Keratinocyte (primary cell): Measurements from ENCODE around the gene RBMS3. TPM values are rescaled to one million over a fixed set of nuclear protein-coding genes. Genes with fewer than 3 reads are reported as not detected.

Source experiments
- DNase-seq: peaks from one replicate; pipeline ENCODE4 v3.0.0-alpha.2; 2011; ENCODE audit warnings: low read depth, missing footprints, low spot score
- FAIRE-seq: peaks from 2 replicates; lab custom pipeline; 2011; peaks lifted over from hg19 to GRCh38; lab: Jason Lieb, UNC
- H2AFZ ChIP-seq: 2 replicates; pipeline ENCODE4 v1.6.0; 2012; ENCODE audit warnings: low read length, control low read depth, inconsistent platforms; ENCODE audit not compliant: control insufficient read depth
- H3K27ac ChIP-seq: 2 replicates; pipeline ENCODE4 v1.5.1; 2011; ENCODE audit warnings: low read length; ENCODE audit not compliant: control insufficient read depth, insufficient read depth
- H3K27me3 ChIP-seq: 3 replicates; pipeline ENCODE4 v1.6.0; 2011; ENCODE audit warnings: low read length; ENCODE audit not compliant: control insufficient read depth, insufficient read depth; ENCODE audit errors: extremely low read depth
- H3K36me3 ChIP-seq, 2 experiments: 2 replicates in 1 of 2; 3 replicates in 1 of 2; pipeline ENCODE4 v1.5.1; 2011; ENCODE audit warnings: low read length in 2 of 2, mild to moderate bottlenecking in 1 of 2; ENCODE audit not compliant: control insufficient read depth in 2 of 2, insufficient read depth in 2 of 2; ENCODE audit errors: extremely low read depth in 1 of 2
- H3K4me1 ChIP-seq: 3 replicates; pipeline ENCODE4 v1.5.1; 2011; ENCODE audit warnings: low read length; ENCODE audit not compliant: control insufficient read depth, insufficient read depth; ENCODE audit errors: extremely low read depth
- H3K4me2 ChIP-seq: 3 replicates; pipeline ENCODE4 v1.6.0; 2011; ENCODE audit warnings: low read depth, low read length; ENCODE audit not compliant: control insufficient read depth, insufficient read depth; ENCODE audit errors: extremely low read depth
- H3K4me3 ChIP-seq, 3 experiments: fragments of 200-600 bp in 1 of 3; sonication (generic) in 1 of 3; 2 replicates in 2 of 3; 3 replicates in 1 of 3; pipeline ENCODE4 v1.5.1; 2011 to 2016; ENCODE audit warnings: low read length in 3 of 3, mild to moderate bottlenecking in 3 of 3, control low read depth in 2 of 3, inconsistent platforms in 1 of 3, low read depth in 1 of 3, mixed read lengths in 1 of 3, mixed run types in 1 of 3, moderate library complexity in 1 of 3; ENCODE audit not compliant: control insufficient read depth in 2 of 3, insufficient read depth in 2 of 3; ENCODE audit errors: extremely low read depth in 1 of 3
- H3K79me2 ChIP-seq: 2 replicates; pipeline ENCODE4 v1.6.0; 2012; ENCODE audit warnings: low read length; ENCODE audit not compliant: control insufficient read depth, insufficient read depth
- H3K9ac ChIP-seq: 3 replicates; pipeline ENCODE4 v1.6.0; 2011; ENCODE audit warnings: low read length; ENCODE audit not compliant: control insufficient read depth, insufficient read depth; ENCODE audit errors: extremely low read depth
- H3K9me1 ChIP-seq: 3 replicates; pipeline ENCODE4 v1.6.0; 2011; ENCODE audit warnings: low read length; ENCODE audit not compliant: control insufficient read depth, insufficient read depth; ENCODE audit errors: extremely low read depth
- H3K9me3 ChIP-seq: 2 replicates; pipeline ENCODE4 v1.5.1; 2012; ENCODE audit warnings: low read depth, low read length; ENCODE audit not compliant: control insufficient read depth
- H4K20me1 ChIP-seq: 3 replicates; pipeline ENCODE4 v1.6.0; 2011; ENCODE audit warnings: low read length; ENCODE audit not compliant: control insufficient read depth, insufficient read depth; ENCODE audit errors: extremely low read depth
- CTCF ChIP-seq, 3 experiments: IDR thresholded peaks in 1 of 3; conservative IDR thresholded peaks in 1 of 3; optimal IDR thresholded peaks in 1 of 3; 2 replicates in 2 of 3; 3 replicates in 1 of 3; pipeline versions ENCODE3 to v1.5.1; 2011; ENCODE audit warnings: low read length in 3 of 3, mild to moderate bottlenecking in 3 of 3, moderate library complexity in 2 of 3, control low read depth in 1 of 3, inconsistent platforms in 1 of 3; ENCODE audit not compliant: insufficient read depth in 2 of 3; ENCODE audit errors: extremely low read depth in 1 of 3
- EZH2 ChIP-seq: IDR thresholded peaks from one replicate; pipeline ENCODE4 v1.6.1; 2012; ENCODE audit warnings: inconsistent platforms, mild to moderate bottlenecking, low read length, moderate library complexity
- dilution Hi-C: fragments of 300-500 bp; cut with MboI; formaldehyde crosslinking; loops from one replicate; pipeline ENCODE4 v1.7.0; 2020; ENCODE audit warnings: low sequenced_read_pairs; ENCODE audit not compliant: extremely low pct_ligation_motif_present
- polyA plus RNA-seq, 5 experiments: library from polyadenylated mRNA; depleted of rRNA in 3 of 5; stranded (reverse) in 3 of 5; stranded (forward) in 1 of 5; unstranded in 1 of 5; fragments of >200 nt; gene quantifications; 1 replicate in 1 of 5; 2 replicates in 3 of 5; 3 replicates in 1 of 5; pipeline versions ENCODE4 v1.2.1 to v1.2.3, GENCODE V29; 2011 to 2012; ENCODE audit warnings: missing spikeins in 2 of 5, low read depth in 1 of 5, low replicate concordance in 1 of 5

The RBMS3 gene
- polyA plus RNA-seq, 1 donor (not counting 4 experiments of a cell fraction or from before 2014, with no cell fraction given), result 2.3 TPM

GRCh38 chr3:29892976-29893554 lies 612.2 kb downstream of the RBMS3 start:
- H3K79me2 ChIP-seq, result no peaks in the 10 kb centered on the region
- H3K9me3 ChIP-seq, result no peaks in the 10 kb centered on the region
- no peaks in the 10 kb centered on the region for H4K20me1 ChIP-seq
- H3K4me2 ChIP-seq, result no peak overlapping the region
- DNase-seq, result no peak
- H3K27ac ChIP-seq, result no peak overlapping the region
- no peak overlapping the region for H3K9ac ChIP-seq
- no peak for FAIRE-seq
- dilution Hi-C loops, result no loop called here
- no peak overlapping the region for H2AFZ ChIP-seq
- H3K36me3 ChIP-seq, result no peaks in the 10 kb centered on the region
- no peak for TF ChIP-seq EZH2
- no peak for TF ChIP-seq CTCF (optimal IDR thresholded peaks at IDR 0.05 in 1 of 3, IDR thresholded peaks at IDR 0.05 in 1 of 3, conservative IDR thresholded peaks at IDR 0.05 in 1 of 3; ENCODE audit: extremely low read depth in 1 of 3, insufficient read depth in 2 of 3, low read length in 3 of 3)
- H3K4me3 ChIP-seq, result no peak overlapping the region
- H3K27me3 ChIP-seq, result no peaks in the 10 kb centered on the region
- no peaks in the 10 kb centered on the region for H3K4me1 ChIP-seq
- H3K9me1 ChIP-seq, result no peaks in the 10 kb centered on the region

DNA sequence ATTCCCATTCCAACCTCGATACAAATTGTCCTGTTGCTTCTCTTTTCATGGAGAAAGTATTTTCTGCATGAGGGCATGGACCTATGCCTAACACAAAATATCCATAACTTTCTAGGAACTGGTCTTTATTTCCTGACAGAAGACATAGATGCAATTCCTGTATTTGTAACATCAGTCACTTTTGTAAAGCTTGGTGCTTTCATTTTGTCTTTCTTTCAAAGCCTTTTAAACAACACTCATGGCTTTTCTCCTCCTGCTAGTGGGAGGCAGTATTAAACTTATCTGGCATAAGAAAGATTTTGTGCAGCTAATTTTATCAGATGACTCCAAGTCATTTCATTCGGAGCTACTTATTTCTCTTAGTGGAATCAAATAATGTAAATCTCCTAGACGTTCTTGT lies 616.0 kb downstream of the RBMS3 start:
- Histone ChIP-seq H3K4me3 (no peak overlapping the region), H3K9me1 (no peaks in the 10 kb centered on the region), H3K4me2 (no peak overlapping the region), H3K9me3 (no peaks in the 10 kb centered on the region), H3K79me2 (no peaks in the 10 kb centered on the region), H2AFZ (no peak overlapping the region), H4K20me1 (no peaks in the 10 kb centered on the region), H3K4me1 (no peaks in the 10 kb centered on the region), H3K36me3 (no peaks in the 10 kb centered on the region), H3K27ac (no peak overlapping the region), H3K27me3 (no peaks in the 10 kb centered on the region), H3K9ac (no peak overlapping the region)
- TF ChIP-seq CTCF (optimal IDR thresholded peaks at IDR 0.05 in 1 of 3, IDR thresholded peaks at IDR 0.05 in 1 of 3, conservative IDR thresholded peaks at IDR 0.05 in 1 of 3; ENCODE audit: extremely low read depth in 1 of 3, insufficient read depth in 2 of 3, low read length in 3 of 3), result no peak
- TF ChIP-seq EZH2, result no peak
- no peak for DNase-seq
- dilution Hi-C loops, result no loop called here
- no peak for FAIRE-seq
